ENCODE results near the gene CALN1. TPM values are rescaled to one million over a fixed set of nuclear protein-coding genes. Genes with fewer than 3 reads are reported as not detected.

The CALN1 gene
- polyA plus RNA-seq, 1 donor (not counting 4 experiments of a cell fraction or from before 2014, with no cell fraction given) = not detected

GRCh38 chr7:72176875-72177274, 235.3 kb downstream of the CALN1 start:
- Histone ChIP-seq H3K9me1 (ENCODE audit: control insufficient read depth, extremely low read depth, insufficient read depth, low read length) (no peaks in the 10 kb centered on the region), H3K79me2 (ENCODE audit: control insufficient read depth, insufficient read depth, low read length) (no peaks in the 10 kb centered on the region), H3K4me1 (ENCODE audit: control insufficient read depth, extremely low read depth, insufficient read depth, low read length) (no peaks in the 10 kb centered on the region), H2AFZ (ENCODE audit: control insufficient read depth, low read length) (no peak overlapping the region), H4K20me1 (ENCODE audit: control insufficient read depth, extremely low read depth, insufficient read depth, low read length) (no peaks in the 10 kb centered on the region), H3K9me3 (ENCODE audit: control insufficient read depth, low read depth, low read length) (no peaks in the 10 kb centered on the region), H3K4me3 (ENCODE audit: control insufficient read depth in 2 of 3, extremely low read depth in 1 of 3, insufficient read depth in 2 of 3, low read depth in 1 of 3, low read length in 3 of 3) (no peak overlapping the region), H3K9ac (ENCODE audit: control insufficient read depth, extremely low read depth, insufficient read depth, low read length) (no peak overlapping the region), H3K27ac (ENCODE audit: control insufficient read depth, insufficient read depth, low read length) (no peak overlapping the region), H3K27me3 (ENCODE audit: control insufficient read depth, extremely low read depth, insufficient read depth, low read length) (no peaks in the 10 kb centered on the region), H3K4me2 (ENCODE audit: control insufficient read depth, extremely low read depth, insufficient read depth, low read depth, low read length) (no peak overlapping the region), H3K36me3 (ENCODE audit: control insufficient read depth in 2 of 2, extremely low read depth in 1 of 2, insufficient read depth in 2 of 2, low read length in 2 of 2) (no peaks in the 10 kb centered on the region)
- DNase-seq (ENCODE audit: low read depth, low spot score) = no peak
- TF ChIP-seq EZH2 (IDR thresholded peaks at IDR 0.05; ENCODE audit: low read length) = no peak
- no peak for TF ChIP-seq CTCF (optimal IDR thresholded peaks at IDR 0.05 in 1 of 3, IDR thresholded peaks at IDR 0.05 in 1 of 3, conservative IDR thresholded peaks at IDR 0.05 in 1 of 3; ENCODE audit: extremely low read depth in 1 of 3, insufficient read depth in 2 of 3, low read length in 3 of 3)
- dilution Hi-C loops (cut with MboI; ENCODE audit: extremely low pct_ligation_motif_present, low sequenced_read_pairs) = no loop called here
- FAIRE-seq = no peak

GRCh38 chr7:72170475-72170874, 241.7 kb downstream of the CALN1 start:
- no peaks in the 10 kb centered on the region for H3K79me2 ChIP-seq (ENCODE audit: control insufficient read depth, insufficient read depth, low read length)
- no peaks in the 10 kb centered on the region for H3K27me3 ChIP-seq (ENCODE audit: control insufficient read depth, extremely low read depth, insufficient read depth, low read length)
- H2AFZ ChIP-seq (ENCODE audit: control insufficient read depth, low read length) = no peak overlapping the region
- no peaks in the 10 kb centered on the region for H3K4me1 ChIP-seq (ENCODE audit: control insufficient read depth, extremely low read depth, insufficient read depth, low read length)
- H3K27ac ChIP-seq (ENCODE audit: control insufficient read depth, insufficient read depth, low read length) = no peak overlapping the region
- no peaks in the 10 kb centered on the region for H3K36me3 ChIP-seq (ENCODE audit: control insufficient read depth in 2 of 2, extremely low read depth in 1 of 2, insufficient read depth in 2 of 2, low read length in 2 of 2)
- no peaks in the 10 kb centered on the region for H4K20me1 ChIP-seq (ENCODE audit: control insufficient read depth, extremely low read depth, insufficient read depth, low read length)
- no peak overlapping the region for H3K4me3 ChIP-seq (ENCODE audit: control insufficient read depth in 2 of 3, extremely low read depth in 1 of 3, insufficient read depth in 2 of 3, low read depth in 1 of 3, low read length in 3 of 3)
- no peak for TF ChIP-seq CTCF (optimal IDR thresholded peaks at IDR 0.05 in 1 of 3, IDR thresholded peaks at IDR 0.05 in 1 of 3, conservative IDR thresholded peaks at IDR 0.05 in 1 of 3; ENCODE audit: extremely low read depth in 1 of 3, insufficient read depth in 2 of 3, low read length in 3 of 3)
- no peak for TF ChIP-seq EZH2 (IDR thresholded peaks at IDR 0.05; ENCODE audit: low read length)
- DNase-seq (ENCODE audit: low read depth, low spot score) (no peak), FAIRE-seq (no peak)
- H3K9ac ChIP-seq (ENCODE audit: control insufficient read depth, extremely low read depth, insufficient read depth, low read length) = no peak overlapping the region
- no peaks in the 10 kb centered on the region for H3K9me3 ChIP-seq (ENCODE audit: control insufficient read depth, low read depth, low read length)
- no peaks in the 10 kb centered on the region for H3K9me1 ChIP-seq (ENCODE audit: control insufficient read depth, extremely low read depth, insufficient read depth, low read length)
- no peak overlapping the region for H3K4me2 ChIP-seq (ENCODE audit: control insufficient read depth, extremely low read depth, insufficient read depth, low read depth, low read length)
- dilution Hi-C loops (cut with MboI; ENCODE audit: extremely low pct_ligation_motif_present, low sequenced_read_pairs) = no loop called here
